HEK293T (cell line): ENCODE data around the gene RIMOC1.
A peak's percentile ranks its signal among the peaks of the same experiment; 100 is the strongest.

Experiments
- CTCF ChIA-PET: fragments of 350-600 bp; formaldehyde crosslinking; extraction: SDS; loops from one replicate; lab custom pipeline; 2021; ENCODE audit warnings: antibody characterized with exemption, inconsistent platforms; lab: Yijun Ruan, JAX
- POLR2A ChIA-PET: fragments of 350-600 bp; formaldehyde crosslinking; extraction: SDS; loops from one replicate; lab custom pipeline; 2020; ENCODE audit warnings: antibody characterized with exemption, inconsistent platforms; lab: Yijun Ruan, JAX
- DNase-seq: peaks from one replicate; pipeline ENCODE4 v3.0.0; 2012; ENCODE audit warnings: mixed read lengths; ENCODE audit errors: extremely low spot score
- ARNT ChIP-seq: fragments of 450-650 bp; IDR thresholded peaks from 2 replicates; pipeline ENCODE4 v1.6.1; 2017; ENCODE audit warnings: mild to moderate bottlenecking
- BHLHE40 ChIP-seq: fragments of 450-650 bp; IDR thresholded peaks from 2 replicates; pipeline ENCODE4 v1.6.1; 2016; ENCODE audit warnings: mild to moderate bottlenecking, moderate library complexity, borderline replicate concordance
- CTBP1 ChIP-seq: fragments of 450-650 bp; IDR thresholded peaks from 2 replicates; pipeline ENCODE4 v1.6.1; 2016; ENCODE audit warnings: borderline replicate concordance
- ELF4 ChIP-seq: fragments of 450-650 bp; IDR thresholded peaks from 2 replicates; pipeline ENCODE4 v1.6.1; 2017; ENCODE audit warnings: antibody characterized with exemption
- FOXA1 ChIP-seq: fragments of 450-650 bp; IDR thresholded peaks from 2 replicates; pipeline ENCODE4 v1.6.1; 2016; ENCODE audit warnings: mild to moderate bottlenecking
- FOXK2 ChIP-seq: fragments of 450-650 bp; IDR thresholded peaks from 2 replicates; pipeline ENCODE4 v1.6.1; 2016; ENCODE audit warnings: mild to moderate bottlenecking
- FOXM1 ChIP-seq: fragments of 450-650 bp; IDR thresholded peaks from 2 replicates; pipeline ENCODE4 v1.6.1; 2017; ENCODE audit warnings: mild to moderate bottlenecking, borderline replicate concordance
- HDGF ChIP-seq: fragments of 450-650 bp; IDR thresholded peaks from 2 replicates; pipeline ENCODE4 v1.6.1; 2017; ENCODE audit warnings: antibody characterized with exemption, borderline replicate concordance
- L3MBTL2 ChIP-seq: fragments of 450-650 bp; conservative IDR thresholded peaks from 2 replicates; pipeline ENCODE4 v1.6.1; 2016; ENCODE audit warnings: mild to moderate bottlenecking
- LEF1 ChIP-seq: fragments of 450-650 bp; IDR thresholded peaks from 2 replicates; pipeline ENCODE4 v1.6.1; 2017; ENCODE audit warnings: mild to moderate bottlenecking, borderline replicate concordance
- NFRKB ChIP-seq: fragments of 450-650 bp; IDR thresholded peaks from 2 replicates; pipeline ENCODE4 v1.6.1; 2016; ENCODE audit warnings: mild to moderate bottlenecking, moderate library complexity
- PKNOX1 ChIP-seq: fragments of 450-650 bp; IDR thresholded peaks from 2 replicates; pipeline ENCODE4 v1.6.1; 2016
- SP1 ChIP-seq: fragments of 450-650 bp; IDR thresholded peaks from 2 replicates; pipeline ENCODE4 v1.6.1; 2017
- SUZ12 ChIP-seq: fragments of 450-650 bp; IDR thresholded peaks from 2 replicates; pipeline ENCODE4 v1.6.1; 2016; ENCODE audit warnings: mild to moderate bottlenecking
- TARDBP ChIP-seq: fragments of 450-650 bp; IDR thresholded peaks from 2 replicates; pipeline ENCODE4 v1.6.1; 2016
- ZNF384 ChIP-seq: fragments of 450-650 bp; IDR thresholded peaks from 2 replicates; pipeline ENCODE4 v1.6.1; 2016

RIMOC1 gene

GRCh38 chr5:41869151-41869723 is 34.9 kb upstream of the RIMOC1 start:
- TF ChIP-seq CTBP1 (no peak), HDGF (no peak), NFRKB (no peak), BHLHE40 (no peak), PKNOX1 (no peak), SUZ12 (no peak), FOXA1 (no peak), SP1 (no peak), LEF1 (no peak), ARNT (no peak)
- POLR2A ChIA-PET = interaction anchor here (1.0 kb wide), 1 partner anchor 35 kb away, joined by 3 read pairs; the partner anchor contains the start of gene RIMOC1
- CTCF ChIA-PET = interaction anchor here (0.5 kb wide), 1 partner anchor 556 kb away, joined by 3 read pairs; no protein-coding TSS in a partner anchor
- peak; percentile 13 for DNase-seq

GRCh38 chr5:41869724-41870626 is 34.2 kb upstream of the RIMOC1 start, which contains the start of gene OXCT1:
OXCT1 (minus strand) TSS chr5:41870425; CDS start chr5:41870358, 67 bp downstream.
- CTCF ChIA-PET = no interaction called here
- POLR2A ChIA-PET = interaction anchor here (1.1 kb wide), 1 partner anchor 34 kb away, joined by 5 read pairs; the partner anchor contains the start of gene RIMOC1
- peak; percentile 82 for DNase-seq

GRCh38 chr5:41870627-41871048 is 33.5 kb upstream of the RIMOC1 start:
- ChIA-PET POLR2A (interaction anchor here (1.1 kb wide), 1 partner anchor 33 kb away, joined by 5 read pairs; the partner anchor contains the start of gene RIMOC1), CTCF (no interaction called here)
- no peak for DNase-seq
- TF ChIP-seq FOXK2 (no peak), SUZ12 (no peak), L3MBTL2 (peak; percentile 54; the same call in 1 of the 2 replicates)

More at GRCh38 chr5:41869724-41870626, 34.2 kb upstream of the RIMOC1 start, which contains the start of gene OXCT1:
- TF ChIP-seq ELF4 = 0 out of 2 replicates have a peak, but pooled peaks have one; percentile 24
- TF ChIP-seq FOXA1 = no peak
- peak; percentile 76; the same call in 1 of the 2 replicates for TF ChIP-seq L3MBTL2

- ChIA-PET POLR2A (no interaction called here), CTCF (no interaction called here)
- TF ChIP-seq FOXA1 (no peak), L3MBTL2 (no peak), SUZ12 (no peak), BHLHE40 (no peak), ELF4 (no peak), LEF1 (no peak), SP1 (no peak), FOXM1 (no peak), CTBP1 (no peak), ARNT (no peak), HDGF (no peak), NFRKB (no peak), TARDBP (no peak), PKNOX1 (no peak), ZNF384 (no peak), FOXK2 (no peak)
- no peak for DNase-seq
Measured at GRCh38 chr5:41871852-41872251, 32.3 kb upstream of the RIMOC1 start.

- ChIA-PET CTCF (no interaction called here), POLR2A (interaction anchor here (2.5 kb wide), 1 partner anchor 29 kb away, joined by 6 read pairs; the partner anchor contains the start of gene RIMOC1)
- DNase-seq = no peak
- no peak for TF ChIP-seq ZNF384
- no peak for TF ChIP-seq BHLHE40
- TF ChIP-seq NFRKB = no peak
- TF ChIP-seq FOXK2 = no peak
- TF ChIP-seq PKNOX1 = no peak
- TF ChIP-seq CTBP1 = no peak
- TF ChIP-seq L3MBTL2 = no peak
- TF ChIP-seq FOXA1 = no peak
- no peak for TF ChIP-seq SUZ12
- no peak for TF ChIP-seq ARNT
- no peak for TF ChIP-seq SP1
- no peak for TF ChIP-seq TARDBP
- TF ChIP-seq FOXM1 = no peak
- TF ChIP-seq HDGF = no peak
- no peak for TF ChIP-seq LEF1
- no peak for TF ChIP-seq ELF4
Measured at GRCh38 chr5:41874512-41875060, 29.6 kb upstream of the RIMOC1 start.

GRCh38 chr5:41875121-41875520 is 29.0 kb upstream of the RIMOC1 start:
- ChIA-PET POLR2A (interaction anchor here (2.5 kb wide), 1 partner anchor 29 kb away, joined by 6 read pairs; the partner anchor contains the start of gene RIMOC1), CTCF (no interaction called here)
- TF ChIP-seq LEF1 (no peak), CTBP1 (no peak), ZNF384 (no peak), NFRKB (no peak), ARNT (no peak), PKNOX1 (no peak)
- DNase-seq = no peak
